ENCODE measurements around the gene GREB1L. TPM values are rescaled to one million over a fixed set of nuclear protein-coding genes. Genes with fewer than 3 reads are reported as not detected.
"Not testable (repeated sequence)": the region's sequence is repeated elsewhere in the genome, so short reads cannot be mapped to it uniquely, and the experiment has no call there.

Gene GREB1L
- polyA plus RNA-seq, 3 donors: 2.3 to 2.8 (median 2.8) TPM

DNA sequence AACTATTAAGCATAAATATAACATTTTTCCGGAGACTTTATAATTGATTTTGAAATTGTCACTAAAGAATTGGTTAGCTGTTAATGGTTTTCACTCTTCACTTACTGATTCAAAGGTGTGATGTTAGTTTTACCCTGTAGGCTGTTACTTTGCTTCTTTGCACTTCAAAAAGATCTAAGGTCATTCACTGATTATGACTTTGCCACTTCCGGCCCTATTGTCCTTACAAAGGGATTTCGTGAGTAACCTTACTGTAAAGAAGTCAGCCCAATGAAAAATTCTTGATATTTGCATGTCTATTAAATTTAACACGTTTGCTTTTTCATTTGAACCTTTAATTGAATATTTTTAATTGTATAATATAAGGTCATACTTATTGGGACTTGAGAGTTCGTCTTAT is 61.4 kb downstream of the GREB1L start:
- no peak for DNase-seq (ENCODE audit: low read depth in 3 of 3, low spot score in 2 of 3)

DNA sequence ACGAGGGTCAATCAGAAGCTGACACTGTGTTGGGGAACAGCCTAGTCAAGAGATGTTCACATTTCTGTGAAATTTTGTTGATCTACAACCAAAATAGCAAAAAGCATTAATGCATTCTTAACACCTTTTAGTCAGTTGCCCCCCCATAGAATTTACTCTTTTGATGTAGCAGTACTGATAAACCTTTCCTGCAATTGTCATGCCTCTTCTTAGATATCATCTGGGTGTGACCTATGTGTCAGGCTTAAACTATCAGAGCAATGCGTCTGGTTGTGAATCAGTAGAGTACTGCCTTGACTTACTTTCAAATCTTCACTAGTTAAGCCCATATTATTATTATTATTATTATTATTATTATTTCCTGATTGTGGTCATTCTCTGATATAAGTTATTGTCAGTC is 61.9 kb downstream of the GREB1L start:
- no peak for DNase-seq (ENCODE audit: low read depth in 3 of 3, low spot score in 2 of 3)

DNA sequence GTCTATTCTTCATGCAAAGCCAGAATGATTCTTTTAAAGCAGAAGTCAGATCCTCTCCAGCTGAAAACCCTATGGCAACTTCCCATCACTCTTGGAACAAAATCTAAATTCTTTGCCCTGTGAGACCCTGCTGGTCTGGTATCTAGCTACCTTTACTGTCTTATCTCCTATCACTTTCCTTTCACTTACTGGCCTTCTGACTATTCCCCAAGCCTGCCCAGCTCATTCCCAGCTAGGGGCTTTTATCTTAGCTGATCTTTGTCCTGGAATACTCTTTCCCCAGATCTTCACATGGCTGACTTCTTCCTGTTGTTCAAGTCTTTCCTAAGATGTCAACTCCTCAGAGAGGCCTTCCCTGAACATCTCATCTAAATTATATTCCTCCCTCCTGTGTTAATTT is 63.6 kb downstream of the GREB1L start:
- DNase-seq (ENCODE audit: low read depth in 3 of 3, low spot score in 2 of 3): no peak

DNA sequence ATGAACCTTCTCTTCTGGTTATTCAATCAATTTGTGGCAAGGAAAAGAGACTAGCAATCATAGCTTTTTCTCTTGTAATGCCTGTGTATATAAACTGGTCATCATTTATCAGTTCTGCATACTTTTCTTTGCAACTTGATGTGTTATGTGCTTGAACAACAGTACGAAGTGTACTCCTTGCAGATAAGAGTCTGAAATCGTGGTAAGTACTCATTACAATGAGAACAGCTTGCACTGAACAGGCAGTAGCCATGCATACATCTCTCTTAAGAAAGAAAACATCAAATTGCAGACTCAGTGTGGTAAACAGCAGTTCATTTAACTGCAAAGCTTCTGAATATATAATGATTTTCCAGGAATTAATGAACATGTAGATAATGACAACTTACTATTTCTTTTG is 64.3 kb downstream of the GREB1L start:
- no peak for DNase-seq (ENCODE audit: low read depth in 3 of 3, low spot score in 2 of 3)

DNA sequence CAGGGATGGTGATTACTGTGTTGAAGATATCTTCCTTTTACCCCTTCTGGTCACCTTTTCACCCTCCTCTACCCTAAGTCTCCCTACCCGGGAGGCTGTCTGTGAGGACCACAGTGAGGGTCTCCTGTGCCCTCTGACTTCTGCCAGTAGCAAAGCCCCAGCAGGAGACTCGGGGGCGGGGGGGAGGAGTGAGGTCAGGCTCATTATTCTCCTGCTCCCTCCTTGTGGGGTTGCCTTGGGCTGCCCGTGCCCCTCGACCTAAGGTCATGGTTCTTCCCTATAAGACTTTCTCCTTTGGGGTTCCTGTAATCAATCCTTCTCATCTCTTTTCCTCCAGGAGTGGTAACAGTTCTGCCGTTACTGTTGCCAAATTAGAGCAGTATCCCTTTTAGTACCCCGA is 65.5 kb downstream of the GREB1L start:
- no peak for DNase-seq (ENCODE audit: low read depth in 3 of 3, low spot score in 2 of 3)

DNA sequence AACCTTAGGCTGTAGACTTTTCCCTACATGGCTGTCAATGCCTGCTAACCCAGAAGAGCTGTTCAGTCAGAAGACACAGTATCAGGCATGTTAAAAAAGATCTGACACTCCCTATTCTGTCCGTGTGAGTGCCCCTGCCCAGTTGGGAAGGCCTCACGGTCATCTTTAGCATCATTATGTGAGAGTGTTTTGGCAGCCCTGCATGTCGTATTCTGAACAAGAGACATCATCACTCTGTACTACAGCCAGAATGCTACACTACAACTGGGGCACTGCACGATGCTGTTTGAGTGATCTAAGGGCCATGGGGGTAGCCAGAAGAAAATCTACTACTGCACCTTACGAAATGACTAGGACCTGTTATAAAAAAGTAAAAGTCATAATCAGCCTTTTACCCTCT is 67.2 kb downstream of the GREB1L start:
- DNase-seq (ENCODE audit: low read depth in 3 of 3, low spot score in 2 of 3): no peak

DNA sequence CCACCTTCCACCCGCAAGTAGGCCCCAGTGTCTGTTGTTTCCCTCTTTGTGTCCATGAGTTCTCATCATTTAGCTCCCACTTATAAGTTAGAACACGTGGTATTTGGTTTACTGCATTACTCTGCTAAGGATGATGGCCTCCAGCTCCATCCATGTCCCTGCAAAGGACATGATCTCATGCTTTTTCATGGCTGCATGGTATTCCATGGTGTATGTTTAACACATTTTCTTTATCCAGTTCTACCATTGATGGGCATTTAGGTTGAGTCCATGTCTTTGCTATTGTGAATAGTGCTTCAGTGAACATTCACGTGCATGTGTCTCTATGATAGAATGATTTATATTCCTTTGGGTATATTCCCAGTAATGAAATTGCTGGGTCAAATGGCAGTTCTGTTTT is 69.9 kb downstream of the GREB1L start:
- not testable (repeated sequence) for DNase-seq (ENCODE audit: low read depth in 3 of 3, low spot score in 2 of 3)

DNA sequence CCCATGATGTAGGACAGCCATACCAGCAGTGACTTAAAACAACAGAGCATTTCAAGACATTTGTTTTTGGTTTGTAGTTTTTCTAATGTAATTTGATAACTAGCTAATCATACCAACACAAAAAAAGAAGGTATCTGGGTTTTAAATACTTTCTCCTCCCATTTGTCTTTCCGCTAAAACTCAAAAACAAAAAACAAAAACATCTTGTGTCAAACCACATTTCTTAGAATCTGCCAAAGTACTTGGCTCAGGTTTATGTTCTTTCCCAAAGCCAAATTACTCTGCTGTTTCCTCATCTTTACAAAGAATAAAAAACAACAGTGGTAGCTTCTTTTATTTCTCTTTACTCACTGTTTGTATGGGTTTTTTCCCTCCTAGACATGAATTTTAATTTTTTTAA is 71.5 kb downstream of the GREB1L start:
- no peak for DNase-seq (ENCODE audit: low read depth in 3 of 3, low spot score in 2 of 3)

DNA sequence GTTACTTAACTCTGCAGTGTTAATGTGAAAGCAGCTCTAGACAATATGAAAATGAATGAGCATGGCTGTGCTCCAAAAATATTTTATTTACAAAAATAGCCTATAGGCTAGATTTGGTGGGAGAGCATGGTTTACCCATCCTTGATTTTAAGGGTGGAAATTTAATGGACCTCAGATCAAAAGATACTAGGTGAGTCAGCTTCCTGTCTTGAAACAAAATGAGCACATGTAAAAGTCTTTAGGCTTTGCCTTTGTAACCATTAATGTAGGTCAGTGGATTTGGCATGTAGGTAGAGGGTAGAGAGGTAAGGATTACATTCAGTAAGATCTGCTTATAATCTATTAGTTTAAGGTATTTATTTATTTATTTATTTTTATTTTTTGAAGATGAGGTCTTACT is 72.7 kb downstream of the GREB1L start:
- no peak for DNase-seq (ENCODE audit: low read depth in 3 of 3, low spot score in 2 of 3)

DNA sequence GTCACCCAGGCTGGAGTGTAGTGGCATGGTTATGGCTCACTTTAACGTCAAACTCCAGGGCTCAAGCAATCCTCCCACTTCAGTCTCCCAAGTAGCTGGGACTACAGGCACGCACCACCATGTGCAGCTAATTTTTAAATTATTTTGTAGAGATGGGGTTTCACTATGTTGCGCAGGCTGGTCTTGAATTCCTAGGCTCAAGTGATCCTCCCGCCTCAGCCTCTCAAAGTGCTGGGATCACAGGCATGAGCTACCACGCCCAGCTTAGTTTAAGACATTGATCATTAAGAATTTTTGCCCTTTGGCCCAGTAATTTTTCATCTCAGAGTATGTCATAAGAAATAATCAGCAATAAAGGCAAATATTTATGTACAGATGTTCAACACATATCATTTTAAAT is 73.1 kb downstream of the GREB1L start:
- not testable (repeated sequence) for DNase-seq (ENCODE audit: low read depth in 3 of 3, low spot score in 2 of 3)

DNA sequence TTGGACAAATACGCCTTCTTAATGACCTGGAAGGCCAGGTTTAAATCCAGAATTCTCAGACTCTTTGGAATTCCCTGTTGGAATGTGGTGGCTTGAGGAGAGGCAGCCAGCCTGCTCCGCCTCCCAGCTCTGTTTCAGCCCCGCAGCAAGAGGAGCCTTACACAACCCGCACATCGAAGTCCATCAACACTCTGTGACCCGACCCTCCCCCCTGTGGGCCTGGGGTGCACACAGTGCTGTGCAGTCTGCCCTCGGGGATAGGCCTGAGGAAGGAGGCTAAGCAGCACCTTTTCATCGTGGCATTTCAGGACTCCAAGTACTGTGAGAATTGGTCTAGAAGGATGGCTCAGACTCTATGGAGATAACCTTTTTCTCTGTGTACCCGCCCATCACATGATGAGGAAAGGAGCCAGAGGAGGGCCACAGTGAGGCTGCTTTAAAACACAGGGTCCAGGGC is 73.7 kb downstream of the GREB1L start:
- no peak for DNase-seq (ENCODE audit: low read depth in 3 of 3, low spot score in 2 of 3)

DNA sequence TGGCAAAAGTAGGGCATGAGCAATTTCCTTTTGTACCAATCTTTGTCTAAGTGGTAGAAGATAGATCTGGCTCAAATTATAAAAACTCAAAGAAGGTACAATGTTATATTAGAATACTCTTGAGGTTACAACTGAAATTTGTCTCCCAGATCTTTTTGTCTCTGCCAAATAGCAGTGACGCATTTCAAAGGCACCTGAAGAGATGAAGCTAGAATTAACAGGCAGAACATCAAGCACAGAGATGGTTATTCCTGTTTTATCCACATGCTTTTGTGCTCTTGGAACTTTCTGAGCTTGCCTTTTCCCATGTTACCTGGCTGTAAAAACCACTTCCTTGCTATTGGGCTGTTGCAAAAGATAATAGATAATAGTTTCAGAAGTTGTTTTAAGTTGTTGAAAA is 74.3 kb downstream of the GREB1L start:
- DNase-seq (ENCODE audit: low read depth in 3 of 3, low spot score in 2 of 3): no peak

DNA sequence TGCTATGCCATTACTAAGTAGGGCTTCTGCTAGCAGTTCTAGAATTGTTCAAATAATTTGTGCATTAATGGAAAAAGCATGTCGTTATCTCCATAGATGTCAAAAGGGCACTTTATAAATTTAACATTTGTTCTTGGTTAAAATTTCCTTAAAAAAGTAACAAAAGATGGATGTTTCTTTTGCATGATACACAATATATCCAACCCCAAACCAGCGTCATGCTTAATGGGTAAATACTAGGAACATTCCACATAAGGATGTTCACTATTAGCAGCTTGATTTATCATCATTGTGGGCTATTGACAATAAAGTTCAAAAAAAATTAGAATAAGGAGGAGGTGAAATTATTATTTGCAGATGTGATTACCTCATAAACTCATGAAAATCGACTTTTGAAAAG is 79.7 kb downstream of the GREB1L start:
- no peak for DNase-seq (ENCODE audit: low read depth in 3 of 3, low spot score in 2 of 3)

DNA sequence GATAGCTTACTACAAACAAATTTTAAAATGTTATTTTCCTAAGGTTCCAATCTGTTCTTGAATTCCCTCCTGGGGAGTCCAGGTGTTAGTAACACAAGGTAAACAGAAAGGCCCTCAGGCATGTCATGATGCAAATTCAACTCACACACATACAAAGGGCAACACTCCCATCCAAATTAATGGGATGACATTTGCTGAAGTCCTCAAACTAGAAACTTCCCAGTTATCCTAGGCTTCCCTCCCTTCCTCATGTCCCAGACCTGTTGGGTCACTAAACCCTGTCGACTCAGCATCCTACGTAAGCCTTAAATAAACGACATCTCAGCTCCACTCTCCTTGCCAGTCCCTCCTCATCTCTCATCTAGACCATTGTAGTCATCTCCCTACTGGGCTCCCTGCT is 85.1 kb downstream of the GREB1L start:
- DNase-seq (ENCODE audit: low read depth in 3 of 3, low spot score in 2 of 3): no peak

DNA sequence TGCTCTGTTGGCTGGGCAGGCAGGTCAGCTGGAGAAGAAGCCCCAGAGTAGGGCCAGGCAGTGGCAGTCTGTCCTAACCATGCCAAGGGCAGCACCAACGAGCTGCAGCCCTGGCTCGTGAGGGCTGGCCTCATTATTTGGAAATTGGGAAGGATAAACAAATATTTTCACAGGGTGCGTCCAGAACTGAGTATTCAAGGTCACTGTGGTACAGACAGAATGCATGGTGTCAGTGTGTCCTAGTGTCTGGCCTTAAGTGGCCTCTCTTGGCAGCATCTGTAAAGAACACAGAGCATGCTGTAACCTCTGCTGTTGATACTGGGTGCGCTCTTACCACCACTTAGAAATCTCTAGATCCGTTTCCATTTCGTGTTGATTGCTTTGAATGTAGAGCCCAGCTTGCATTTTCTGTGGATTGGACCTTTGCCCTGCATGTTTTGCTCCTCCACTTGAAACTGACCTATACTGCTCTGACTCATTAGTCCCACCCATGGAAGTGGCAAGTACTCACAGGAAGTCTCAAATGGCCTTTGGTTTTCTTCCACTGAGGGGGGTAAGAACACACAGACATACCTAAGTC is 88.2 kb downstream of the GREB1L start:
- DNase-seq (ENCODE audit: low read depth in 3 of 3, low spot score in 2 of 3): no peak

DNA sequence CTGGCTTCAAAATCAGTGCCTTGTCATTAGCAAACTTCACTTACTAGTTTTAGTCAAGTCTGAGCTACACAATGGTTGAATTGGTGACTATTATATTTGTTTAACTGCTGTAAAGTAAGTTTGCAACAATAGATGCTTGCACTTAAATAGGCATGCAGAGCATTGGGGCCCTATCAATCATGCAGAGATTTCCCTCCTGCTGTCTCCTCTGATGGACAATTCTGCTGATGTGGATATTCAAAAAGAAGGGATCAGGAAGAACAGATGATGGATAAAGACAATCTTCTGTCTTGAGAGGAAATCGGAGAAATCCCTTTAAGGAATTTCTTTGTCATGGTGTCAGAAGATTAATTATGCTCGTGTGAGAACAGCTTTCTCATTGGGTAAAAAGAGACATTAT is 89.0 kb downstream of the GREB1L start:
- DNase-seq (ENCODE audit: low read depth in 3 of 3, low spot score in 2 of 3): no peak

DNA sequence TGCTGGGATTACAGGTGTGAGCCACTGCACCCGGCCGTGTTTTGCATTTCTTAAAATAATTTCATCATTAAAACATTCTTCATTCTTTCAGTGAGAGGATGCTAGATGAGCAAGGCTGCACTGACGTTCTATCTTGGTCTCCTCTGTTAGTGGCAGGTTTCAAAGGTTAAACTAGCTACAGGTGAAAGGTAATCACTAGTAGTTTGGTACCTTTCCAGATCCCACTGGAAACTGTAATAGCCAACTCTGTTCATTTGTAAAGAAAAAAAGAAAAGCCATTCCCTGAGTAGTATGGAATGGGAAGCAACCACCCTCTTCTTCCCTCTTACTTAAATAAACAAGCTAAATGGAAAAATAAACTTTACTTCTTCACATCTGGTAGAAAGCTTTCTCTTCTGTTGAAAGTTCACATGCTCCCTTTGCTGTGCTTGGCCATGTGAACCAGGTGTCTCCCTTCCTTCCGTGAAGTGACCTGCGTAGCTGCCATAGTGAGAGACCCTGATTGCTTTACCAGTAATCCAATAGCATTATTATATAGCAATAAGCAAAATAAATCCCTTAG is 94.0 kb downstream of the GREB1L start:
- DNase-seq (ENCODE audit: low read depth in 3 of 3, low spot score in 2 of 3): no peak

DNA sequence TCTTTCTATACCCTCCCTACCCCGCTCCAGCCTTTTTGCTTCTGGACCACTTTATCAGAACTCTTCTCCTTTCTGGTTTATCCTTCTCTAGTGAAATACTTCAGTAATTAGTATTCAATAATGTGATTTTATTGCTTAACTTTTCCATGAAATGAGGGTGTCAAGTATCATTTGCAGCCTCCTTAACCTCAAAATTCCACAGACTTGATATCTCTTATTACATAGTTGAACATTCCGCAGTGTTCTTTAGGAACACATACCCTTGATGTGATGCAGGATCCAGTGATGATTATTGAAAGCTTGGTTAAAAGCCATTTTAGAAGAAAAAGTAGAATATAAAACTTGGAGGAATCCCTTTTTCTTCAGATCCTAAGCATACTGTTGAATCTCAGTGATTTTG is 94.8 kb downstream of the GREB1L start:
- no peak for DNase-seq (ENCODE audit: low read depth in 3 of 3, low spot score in 2 of 3)

DNA sequence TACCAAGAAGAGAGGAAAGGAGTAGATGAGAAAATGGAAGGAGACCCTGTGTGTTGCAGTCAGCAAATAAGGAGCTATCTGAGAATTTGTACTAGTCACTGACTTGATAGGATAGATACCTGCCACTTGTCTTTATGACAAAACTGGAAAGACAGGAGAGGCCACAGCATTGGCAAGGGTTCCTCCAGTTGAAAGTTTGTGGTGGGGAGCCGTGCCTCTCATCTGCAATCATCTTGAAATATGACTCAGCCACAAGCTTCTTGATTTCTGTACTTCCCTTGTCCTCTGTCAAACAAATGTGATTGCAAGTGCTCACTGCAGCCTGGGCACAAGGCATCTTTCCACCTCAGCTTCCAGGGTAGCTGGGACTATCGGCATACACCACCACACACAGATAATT is 99.1 kb downstream of the GREB1L start:
- DNase-seq (ENCODE audit: low read depth in 3 of 3, low spot score in 2 of 3): no peak

DNA sequence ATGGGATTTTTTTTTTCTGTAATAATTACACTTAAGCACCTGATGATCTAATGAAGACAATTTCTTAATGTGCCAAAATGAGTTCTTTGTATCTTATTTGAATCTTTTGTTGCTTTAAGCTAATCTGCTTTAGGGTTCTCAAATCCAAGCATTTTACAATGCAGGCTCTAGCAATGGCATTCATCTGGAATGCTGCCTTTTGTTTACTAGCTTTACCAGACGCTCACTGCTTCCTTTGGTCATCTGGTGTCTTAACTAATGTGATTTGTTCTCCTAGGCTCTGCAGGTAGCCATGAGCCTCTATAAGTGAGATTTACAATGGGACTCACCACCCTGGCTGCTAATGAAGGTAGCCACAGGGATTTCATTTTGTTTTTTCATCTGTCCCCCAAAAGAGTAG is 100.3 kb downstream of the GREB1L start:
- DNase-seq (ENCODE audit: low read depth in 3 of 3, low spot score in 2 of 3): no peak

DNA sequence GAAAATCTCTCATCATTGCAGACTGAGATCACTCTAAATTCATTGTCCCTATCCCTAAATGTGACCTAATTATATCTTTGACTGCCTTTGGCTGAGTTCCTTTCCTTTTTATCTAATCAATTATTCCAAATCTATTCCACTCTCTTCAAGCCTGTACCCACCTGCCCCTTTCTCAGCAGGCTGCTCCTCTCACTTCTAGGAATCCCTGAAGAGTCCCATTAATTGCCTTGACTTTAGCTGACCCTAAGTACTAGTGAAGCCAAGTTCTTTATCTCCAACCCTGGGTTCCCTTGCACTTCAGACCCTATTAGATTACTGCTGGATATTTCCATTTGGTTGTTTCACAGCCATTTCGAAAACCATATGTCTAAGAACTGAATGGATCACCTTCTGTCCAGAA is 102.8 kb downstream of the GREB1L start:
- no peak for DNase-seq (ENCODE audit: low read depth in 3 of 3, low spot score in 2 of 3)

DNA sequence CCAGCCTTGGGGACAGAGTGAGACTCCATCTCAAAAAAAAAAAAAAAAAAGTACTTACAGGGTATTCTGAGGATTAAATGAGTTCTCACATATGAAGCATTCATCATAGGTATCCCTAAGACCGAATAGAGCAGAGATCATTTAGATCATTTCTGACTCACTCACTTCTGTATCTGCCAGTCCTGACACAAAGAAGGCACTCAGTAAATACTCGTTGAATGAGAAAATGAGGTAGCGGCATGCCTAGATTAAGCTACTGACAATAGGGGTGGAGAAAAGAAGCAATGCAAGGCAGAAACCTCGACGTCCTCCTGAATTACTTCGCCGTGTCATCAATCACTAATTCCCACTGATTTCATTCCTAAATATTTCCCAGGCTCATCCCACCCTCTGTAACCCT is 103.8 kb downstream of the GREB1L start:
- DNase-seq (ENCODE audit: low read depth in 3 of 3, low spot score in 2 of 3): no peak

DNA sequence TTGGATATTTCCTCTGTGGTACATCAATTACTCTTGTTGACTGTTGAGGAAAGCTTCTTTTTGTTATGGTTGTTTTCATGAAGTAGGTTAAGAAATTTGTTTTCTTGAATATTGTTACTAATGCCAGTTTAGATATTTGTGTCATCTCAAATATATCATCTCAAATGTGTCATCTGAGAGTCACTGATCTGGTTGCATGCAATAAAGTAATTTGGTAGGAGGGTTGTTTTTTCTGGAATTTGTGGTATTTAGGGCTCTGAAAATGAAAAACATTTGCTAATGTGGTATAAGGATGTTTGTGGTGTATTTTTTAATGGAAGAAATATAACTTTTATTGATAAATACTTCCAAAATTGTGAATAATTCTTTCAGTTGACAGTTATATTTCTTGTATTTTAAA is 117.7 kb downstream of the GREB1L start:
- no peak for DNase-seq (ENCODE audit: low read depth in 3 of 3, low spot score in 2 of 3)
